Stimulated activated CD8-positive, alpha-beta memory T cell treated with anti-CD3 and anti-CD28 coated beads, Interleukin-7, amount 100 ng/mL, for 1 hour (primary cell): ENCODE measurements around the gene BCAP29.

Experiments
- DNase-seq, 2 donors: peaks; one replicate each; pipeline ENCODE4 v3.0.0-alpha.2; 2020; ENCODE audit warnings: low read depth in 2 of 2

The BCAP29 gene

GRCh38 chr7:107582875-107583274, 2.8 kb downstream of the BCAP29 start:
- no peak for DNase-seq

- no peak for DNase-seq
These were observed 4.7 kb downstream of the BCAP29 start for GRCh38 chr7:107584716-107585115.

- no peak for DNase-seq
These were observed 8.6 kb downstream of the BCAP29 start for GRCh38 chr7:107588529-107589130.

GRCh38 chr7:107591421-107591820, 11.4 kb downstream of the BCAP29 start:
- no peak for DNase-seq

GRCh38 chr7:107592361-107593024, 12.4 kb downstream of the BCAP29 start:
- no peak for DNase-seq

- DNase-seq: no peak
These were observed 13.0 kb downstream of the BCAP29 start for GRCh38 chr7:107593025-107593410.

- no peak for DNase-seq
These were observed 15.1 kb downstream of the BCAP29 start for GRCh38 chr7:107594961-107595737.

GRCh38 chr7:107596881-107597581, 17.0 kb downstream of the BCAP29 start:
- no peak for DNase-seq

GRCh38 chr7:107597582-107597916, 17.5 kb downstream of the BCAP29 start:
- DNase-seq: no peak

- no peak for DNase-seq
These were observed 17.9 kb downstream of the BCAP29 start for GRCh38 chr7:107597953-107598352.

- no peak for DNase-seq
These were observed 19.2 kb downstream of the BCAP29 start for GRCh38 chr7:107599262-107599661.

GRCh38 chr7:107600816-107601215, 20.8 kb downstream of the BCAP29 start:
- DNase-seq: no peak

- no peak for DNase-seq
These were observed 25.3 kb downstream of the BCAP29 start for GRCh38 chr7:107605218-107605815.

- DNase-seq: no peak
These were observed 26.3 kb downstream of the BCAP29 start for GRCh38 chr7:107606303-107606702.

GRCh38 chr7:107609811-107610261, 29.8 kb downstream of the BCAP29 start:
- DNase-seq: no peak

- no peak for DNase-seq
These were observed 30.3 kb downstream of the BCAP29 start for GRCh38 chr7:107610323-107610722.

GRCh38 chr7:107613439-107613838, 33.4 kb downstream of the BCAP29 start:
- no peak for DNase-seq

- no peak for DNase-seq
These were observed 33.9 kb downstream of the BCAP29 start for GRCh38 chr7:107613948-107614347.

GRCh38 chr7:107614425-107614824, 34.4 kb downstream of the BCAP29 start:
- DNase-seq: no peak

GRCh38 chr7:107615910-107616680, 36.0 kb downstream of the BCAP29 start:
- DNase-seq: no peak

- DNase-seq: no peak
These were observed 42.4 kb downstream of the BCAP29 start for GRCh38 chr7:107622429-107622828.
